Natural killer cell treated with Interleukin-12 subunit alpha and Interleukin-12 subunit beta and Interleukin-15 and Interleukin-18, amount 100 ng/mL, for 72 hours (primary cell): ENCODE results near the gene GRIN2C. TPM values are rescaled to one million over a fixed set of nuclear protein-coding genes. Genes with fewer than 3 reads are reported as not detected.

Experiments
- ATAC-seq, 2 donors: fragments of 150-1000 bp; cut with Tn5 transposase in 1 of 2; sonication (Bioruptor Pico), chemical (Tn5 transposase) in 1 of 2; 2 replicates each; pipeline ENCODE4 v1.10.0; 2021
- DNase-seq: peaks from one replicate; pipeline ENCODE4 v3.0.0; 2022; ENCODE audit warnings: low spot score
- H3K27ac Mint-ChIP-seq, 2 donors: 1 replicate in 1 of 2; 2 replicates in 1 of 2; pipeline ENCODE4 v1.8.0; 2022; ENCODE audit warnings: mixed read lengths in 2 of 2, mild to moderate bottlenecking in 1 of 2, moderate library complexity in 1 of 2
- H3K27me3 Mint-ChIP-seq, 2 donors: 1 replicate in 1 of 2; 2 replicates in 1 of 2; pipeline ENCODE4 v1.8.0; 2022; ENCODE audit warnings: mixed read lengths in 2 of 2
- H3K36me3 Mint-ChIP-seq: one replicate; pipeline ENCODE4 v1.8.0; 2022; ENCODE audit warnings: mixed read lengths
- H3K4me1 Mint-ChIP-seq, 2 donors: 1 replicate in 1 of 2; 2 replicates in 1 of 2; pipeline ENCODE4 v1.8.0; 2022; ENCODE audit warnings: low read depth in 2 of 2, mixed read lengths in 2 of 2, mild to moderate bottlenecking in 1 of 2
- H3K4me3 Mint-ChIP-seq: one replicate; pipeline ENCODE4 v1.8.0; 2022; ENCODE audit warnings: mixed read lengths
- H3K9me3 Mint-ChIP-seq: 2 replicates; pipeline ENCODE4 v1.8.0; 2022; ENCODE audit warnings: mixed read lengths
- total RNA-seq, 2 donors: library from RNA; stranded (reverse); gene quantifications; one replicate each; pipeline ENCODE4 v1.2.3, GENCODE V29; 2022

The GRIN2C gene
- total RNA-seq, 2 donors from 2014 or later = not detected

DNA sequence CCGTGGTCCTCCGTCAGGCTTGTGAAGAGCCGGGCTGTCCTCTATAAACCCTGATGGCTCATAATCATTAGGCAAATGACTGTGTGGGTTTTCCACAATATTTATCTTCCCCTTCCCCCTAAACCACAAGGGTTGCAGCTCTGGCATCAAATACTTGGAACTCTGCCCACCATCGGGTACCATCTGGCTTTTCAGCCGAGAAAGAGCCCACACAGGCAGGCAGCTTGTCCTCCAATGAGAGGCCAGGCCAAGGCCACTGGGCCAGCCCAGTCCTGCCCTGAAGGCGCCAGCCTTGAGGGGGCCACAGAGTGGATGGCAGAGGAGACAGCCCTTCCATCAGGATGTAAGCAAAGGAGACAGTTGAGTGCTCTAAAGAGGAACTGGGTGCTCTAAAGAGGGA is 51.8 kb downstream of the GRIN2C start:
- DNase-seq = no peak
- Mint-ChIP-seq H3K27me3 (no peaks in the 10 kb centered on the region), H3K36me3 (no peaks in the 10 kb centered on the region), H3K4me3 (no peak overlapping the region), H3K27ac (no peak overlapping the region), H3K4me1 (peaks cover 0 to 3% of the 10 kb centered on the region in 2 donors), H3K9me3 (no peaks in the 10 kb centered on the region)
- ATAC-seq = no peak

DNA sequence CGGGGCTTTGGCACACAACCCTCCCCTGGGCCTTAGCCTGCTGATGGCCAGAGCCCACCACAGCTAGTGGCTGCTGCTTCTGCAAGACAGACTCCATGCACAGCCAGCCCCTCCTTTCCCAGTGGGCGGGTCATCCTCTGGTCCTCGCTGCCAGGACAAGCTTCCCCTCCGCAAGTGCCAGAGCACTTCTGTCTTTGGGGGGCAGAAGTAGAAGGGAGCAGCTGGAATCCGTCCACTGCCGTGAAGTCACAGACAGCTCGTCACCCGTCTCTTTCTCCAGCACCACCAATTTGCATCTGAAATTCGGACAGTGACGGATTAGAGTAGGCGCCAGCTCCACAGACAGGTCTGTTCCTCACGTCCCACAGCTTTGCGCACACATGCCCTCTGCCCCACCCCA is 52.2 kb downstream of the GRIN2C start:
- Mint-ChIP-seq H3K4me1 (peaks cover 0 to 3% of the 10 kb centered on the region in 2 donors), H3K27ac (no peak overlapping the region), H3K9me3 (no peaks in the 10 kb centered on the region), H3K27me3 (no peaks in the 10 kb centered on the region), H3K4me3 (no peak overlapping the region), H3K36me3 (no peaks in the 10 kb centered on the region)
- DNase-seq = no peak
- ATAC-seq = no peak

DNA sequence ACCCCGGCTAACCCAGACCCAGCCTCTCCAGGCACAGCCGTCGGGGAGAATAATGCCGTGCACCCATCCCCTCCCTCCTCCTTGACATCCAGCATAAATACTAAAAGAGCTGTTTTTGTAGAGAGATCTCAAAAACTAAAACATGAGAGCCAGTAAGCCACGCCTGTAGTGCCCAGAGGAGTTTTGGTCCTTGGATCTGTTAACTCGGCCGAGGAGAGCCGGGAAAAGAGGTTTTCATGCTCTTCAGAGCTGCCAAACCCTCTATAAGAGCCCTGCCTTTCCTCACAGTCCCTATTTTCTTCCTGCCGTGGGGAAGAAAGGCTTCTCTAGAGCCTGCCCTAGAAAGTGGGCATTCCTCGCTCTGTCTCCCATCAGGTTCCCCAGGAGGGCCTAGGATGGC is 53.4 kb downstream of the GRIN2C start:
- DNase-seq (no peak), ATAC-seq (no peak)
- Mint-ChIP-seq H3K27ac (no peak overlapping the region), H3K36me3 (no peaks in the 10 kb centered on the region), H3K4me1 (peaks cover 0 to 3% of the 10 kb centered on the region in 2 donors), H3K27me3 (no peaks in the 10 kb centered on the region), H3K9me3 (no peaks in the 10 kb centered on the region), H3K4me3 (no peak overlapping the region)

DNA sequence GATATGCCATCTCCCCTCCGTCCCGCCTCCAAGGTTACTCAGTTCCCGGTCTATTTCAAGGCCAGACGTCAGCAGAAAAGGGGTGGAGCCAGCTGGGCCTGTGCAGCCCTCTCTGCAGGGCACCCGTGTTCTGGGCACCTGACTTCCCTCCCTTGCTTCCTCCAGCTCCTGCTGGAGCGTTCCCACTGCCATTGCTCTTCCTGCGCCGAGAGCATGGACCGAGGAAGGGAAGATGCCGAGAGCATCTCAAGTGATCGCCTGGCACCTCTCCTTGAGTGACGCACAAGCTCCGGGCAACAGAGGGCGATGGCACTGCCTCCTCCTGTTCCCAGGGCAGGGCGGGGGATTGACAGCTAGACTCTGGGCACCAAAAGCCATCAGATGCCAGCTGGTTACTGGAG is 54.1 kb downstream of the GRIN2C start:
- H3K9me3 Mint-ChIP-seq = no peaks in the 10 kb centered on the region
- no peaks in the 10 kb centered on the region for H3K36me3 Mint-ChIP-seq
- H3K27ac Mint-ChIP-seq = no peak overlapping the region
- ATAC-seq = no peak
- no peak overlapping the region for H3K4me3 Mint-ChIP-seq
- no peak for DNase-seq
- peaks cover 0 to 3% of the 10 kb centered on the region in 2 donors for H3K4me1 Mint-ChIP-seq
- H3K27me3 Mint-ChIP-seq = no peaks in the 10 kb centered on the region

- no peak overlapping the region for H3K27ac Mint-ChIP-seq
- H3K4me3 Mint-ChIP-seq = no peak overlapping the region
- H3K27me3 Mint-ChIP-seq = no peaks in the 10 kb centered on the region
- ATAC-seq (no peak), DNase-seq (no peak)
- no peaks in the 10 kb centered on the region for H3K4me1 Mint-ChIP-seq
- H3K36me3 Mint-ChIP-seq = no peaks in the 10 kb centered on the region
- no peaks in the 10 kb centered on the region for H3K9me3 Mint-ChIP-seq
Measured at GRCh38 chr17:74804683-74805082, 55.0 kb downstream of the GRIN2C start.

DNA sequence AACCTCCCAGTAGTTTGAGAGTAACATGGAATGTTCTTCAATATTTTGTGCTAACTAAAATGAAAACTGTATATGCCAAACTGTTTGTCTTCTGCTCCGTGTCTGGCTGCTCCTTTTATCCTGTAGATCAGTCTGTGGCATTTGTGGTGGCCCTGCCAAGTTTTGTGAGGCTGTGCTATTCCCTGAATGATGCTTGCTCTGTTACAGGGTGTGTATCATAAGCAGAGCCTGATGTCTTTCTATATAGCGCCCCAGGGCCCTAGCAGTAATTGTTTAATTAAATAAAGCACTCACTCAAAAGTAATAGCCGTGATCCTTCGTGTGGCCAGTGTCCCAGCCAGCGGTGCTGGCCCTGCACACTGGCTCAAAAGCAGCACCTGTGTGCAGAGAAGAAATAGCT is 55.7 kb downstream of the GRIN2C start:
- no peaks in the 10 kb centered on the region for H3K36me3 Mint-ChIP-seq
- H3K4me1 Mint-ChIP-seq = no peaks in the 10 kb centered on the region
- H3K9me3 Mint-ChIP-seq = no peaks in the 10 kb centered on the region

DNA sequence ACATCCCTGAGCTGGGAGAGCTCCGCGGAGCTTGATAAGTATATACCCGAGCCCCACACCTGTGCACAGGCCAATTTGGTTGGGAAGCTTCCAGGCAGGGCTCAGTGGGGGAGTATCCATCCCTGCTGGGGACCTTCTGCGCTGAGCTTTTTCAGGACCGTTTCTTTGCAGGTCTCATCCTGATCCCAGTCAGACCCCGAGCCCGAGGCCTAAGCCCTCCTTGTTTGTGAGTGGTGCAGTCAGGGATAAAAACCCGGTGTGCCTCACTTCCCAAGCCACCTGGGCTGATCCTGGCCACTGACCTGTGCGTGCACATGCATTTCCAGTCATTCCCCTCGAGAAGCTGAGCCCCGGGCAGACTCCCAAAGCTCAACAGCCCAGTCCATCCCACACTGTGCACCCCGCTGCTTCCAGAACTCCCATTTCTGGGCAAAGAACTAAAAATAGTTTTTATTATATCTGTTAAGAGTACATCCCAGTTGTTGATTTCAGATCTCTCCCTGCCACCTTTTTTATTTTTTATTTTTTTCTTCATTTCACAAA is 56.2 kb downstream of the GRIN2C start:
- DNase-seq = no peak
- Mint-ChIP-seq H3K27ac (no peak overlapping the region), H3K4me1 (no peaks in the 10 kb centered on the region), H3K4me3 (no peak overlapping the region), H3K27me3 (no peaks in the 10 kb centered on the region), H3K36me3 (no peaks in the 10 kb centered on the region), H3K9me3 (no peaks in the 10 kb centered on the region)
- no peak for ATAC-seq

More for the DNA sequence above, 55.7 kb downstream of the GRIN2C start:
- H3K27me3 Mint-ChIP-seq = no peaks in the 10 kb centered on the region
- no peak for DNase-seq
- H3K27ac Mint-ChIP-seq = no peak overlapping the region
- no peak for ATAC-seq
- H3K4me3 Mint-ChIP-seq = no peak overlapping the region

DNA sequence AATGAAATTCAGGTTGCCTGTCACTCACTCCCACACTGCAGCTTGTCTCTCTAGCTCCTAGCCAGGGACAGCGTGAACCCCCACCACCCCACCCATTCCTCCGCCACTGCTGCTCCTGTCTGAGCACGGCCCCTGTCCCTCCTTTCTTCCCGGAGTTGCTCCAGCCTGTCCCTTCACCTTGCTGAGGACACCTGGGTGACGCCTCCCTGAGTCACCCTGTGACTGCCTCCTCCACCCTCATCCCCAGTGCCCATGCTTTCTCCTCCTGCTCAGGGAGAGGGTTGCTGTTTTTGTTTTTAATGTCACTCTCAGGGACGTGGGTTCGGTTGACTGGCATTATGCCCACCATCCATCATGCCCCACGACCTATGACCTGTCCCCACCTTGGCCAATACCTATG is 57.8 kb downstream of the GRIN2C start:
- Mint-ChIP-seq H3K27me3 (no peaks in the 10 kb centered on the region), H3K4me1 (no peaks in the 10 kb centered on the region), H3K9me3 (no peaks in the 10 kb centered on the region), H3K27ac (no peak overlapping the region), H3K4me3 (no peak overlapping the region), H3K36me3 (no peaks in the 10 kb centered on the region)
- DNase-seq (no peak), ATAC-seq (no peak)

GRCh38 chr17:74800531-74800930 is 59.2 kb downstream of the GRIN2C start:
- ATAC-seq (no peak), DNase-seq (no peak)
- no peaks in the 10 kb centered on the region for H3K36me3 Mint-ChIP-seq
- H3K27ac Mint-ChIP-seq = no peak overlapping the region
- no peak overlapping the region for H3K4me3 Mint-ChIP-seq
- H3K9me3 Mint-ChIP-seq = no peaks in the 10 kb centered on the region
- no peaks in the 10 kb centered on the region for H3K27me3 Mint-ChIP-seq
- no peaks in the 10 kb centered on the region for H3K4me1 Mint-ChIP-seq

GRCh38 chr17:74799097-74799496 is 60.6 kb downstream of the GRIN2C start:
- no peak overlapping the region for H3K27ac Mint-ChIP-seq
- no peaks in the 10 kb centered on the region for H3K9me3 Mint-ChIP-seq
- H3K4me3 Mint-ChIP-seq = no peak overlapping the region
- H3K36me3 Mint-ChIP-seq = no peaks in the 10 kb centered on the region
- no peak for ATAC-seq
- no peak for DNase-seq
- no peaks in the 10 kb centered on the region for H3K27me3 Mint-ChIP-seq
- no peaks in the 10 kb centered on the region for H3K4me1 Mint-ChIP-seq

DNA sequence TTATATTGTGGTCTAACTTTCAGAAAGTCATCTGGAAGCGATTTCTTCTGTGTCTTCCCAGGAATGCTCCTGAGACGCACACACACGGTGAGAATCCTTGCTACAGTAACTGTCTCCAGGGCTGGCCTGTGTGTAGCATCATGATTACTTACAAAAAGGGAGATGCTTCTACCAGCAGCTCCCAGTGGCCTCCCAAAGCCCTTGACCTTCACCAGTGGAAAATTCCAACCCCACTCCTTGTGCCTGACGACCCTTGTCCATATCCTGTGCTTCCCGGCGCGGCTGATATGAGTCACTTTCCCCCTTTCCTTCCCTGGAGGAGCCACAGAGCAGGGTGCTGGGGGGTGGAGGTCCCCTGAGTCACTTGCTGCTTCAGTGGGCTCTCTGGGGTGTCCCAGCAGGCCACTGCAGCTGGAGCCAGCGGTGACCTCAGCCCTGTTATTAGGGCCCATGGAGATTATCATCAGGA is 61.4 kb downstream of the GRIN2C start:
- H3K27me3 Mint-ChIP-seq = no peaks in the 10 kb centered on the region
- DNase-seq (no peak), ATAC-seq (no peak)
- no peak overlapping the region for H3K4me3 Mint-ChIP-seq
- no peaks in the 10 kb centered on the region for H3K4me1 Mint-ChIP-seq
- H3K27ac Mint-ChIP-seq = no peak overlapping the region
- H3K9me3 Mint-ChIP-seq = no peaks in the 10 kb centered on the region
- no peaks in the 10 kb centered on the region for H3K36me3 Mint-ChIP-seq

DNA sequence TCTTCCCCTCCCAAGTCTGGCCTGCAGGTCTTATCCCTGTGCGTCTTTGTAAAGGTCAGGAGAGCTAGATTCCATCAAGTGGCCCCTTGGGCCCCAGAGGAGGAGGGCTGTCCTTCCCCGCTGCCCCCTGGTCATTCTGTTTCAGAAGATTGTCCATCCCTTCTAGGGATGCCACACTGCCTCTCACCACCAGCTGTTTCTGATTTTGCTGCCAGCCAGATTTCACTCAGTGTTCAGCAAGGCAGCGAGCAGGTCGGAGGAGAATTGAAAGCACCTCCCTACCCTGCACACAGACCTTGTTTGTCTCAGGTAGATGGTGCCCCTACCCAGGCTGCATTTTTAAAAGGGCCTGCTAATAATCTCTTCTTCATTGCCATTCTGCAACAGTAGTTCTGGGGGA is 61.9 kb downstream of the GRIN2C start:
- Mint-ChIP-seq H3K36me3 (no peaks in the 10 kb centered on the region), H3K27ac (no peak overlapping the region), H3K9me3 (no peaks in the 10 kb centered on the region), H3K27me3 (no peaks in the 10 kb centered on the region), H3K4me3 (no peak overlapping the region), H3K4me1 (no peaks in the 10 kb centered on the region)
- ATAC-seq = no peak
- no peak for DNase-seq

- H3K27ac Mint-ChIP-seq = no peak overlapping the region
- H3K27me3 Mint-ChIP-seq = no peaks in the 10 kb centered on the region
- DNase-seq (no peak), ATAC-seq (no peak)
- H3K4me3 Mint-ChIP-seq = no peak overlapping the region
- H3K4me1 Mint-ChIP-seq = no peaks in the 10 kb centered on the region
- no peaks in the 10 kb centered on the region for H3K9me3 Mint-ChIP-seq
- no peaks in the 10 kb centered on the region for H3K36me3 Mint-ChIP-seq
Measured at GRCh38 chr17:74796866-74797265, 62.8 kb downstream of the GRIN2C start.

- DNase-seq = no peak
- H3K27me3 Mint-ChIP-seq = no peaks in the 10 kb centered on the region
- H3K9me3 Mint-ChIP-seq = no peaks in the 10 kb centered on the region
- H3K36me3 Mint-ChIP-seq = no peaks in the 10 kb centered on the region
- peaks cover 0 to 4% of the 10 kb centered on the region in 2 donors for H3K4me1 Mint-ChIP-seq
- ATAC-seq = no peak
- H3K4me3 Mint-ChIP-seq = no peak overlapping the region
- H3K27ac Mint-ChIP-seq = no peak overlapping the region
Measured at GRCh38 chr17:74796211-74796610, 63.5 kb downstream of the GRIN2C start.

GRCh38 chr17:74795327-74796020 is 64.2 kb downstream of the GRIN2C start:
- Mint-ChIP-seq H3K9me3 (no peaks in the 10 kb centered on the region), H3K4me1 (peaks cover 4 to 6% of the 10 kb centered on the region in 2 donors), H3K27me3 (no peaks in the 10 kb centered on the region), H3K36me3 (no peaks in the 10 kb centered on the region), H3K4me3 (no peak overlapping the region), H3K27ac (no peak overlapping the region)
- DNase-seq = no peak
- no peak for ATAC-seq
